ENCODE data around the gene POLR2B. TPM values are rescaled to one million over a fixed set of nuclear protein-coding genes. Genes with fewer than 3 reads are reported as not detected.

Gene POLR2B
- total RNA-seq, 1 experiment from 2014 or later: 83.8 TPM

- CTCF ChIA-PET: no interaction called here
- H3K36me3 Mint-ChIP-seq (ENCODE audit: insufficient read depth, unreplicated experiment): peaks cover 33% of the 10 kb centered on the region
Observed at GRCh38 chr4:57013543-57014120, 34.9 kb downstream of the POLR2B start.

GRCh38 chr4:57018980-57019379 is 40.3 kb downstream of the POLR2B start:
- peaks cover 29% of the 10 kb centered on the region for H3K4me1 Mint-ChIP-seq (ENCODE audit: low read depth, unreplicated experiment)
- H3K9me3 Mint-ChIP-seq (ENCODE audit: low read depth, unreplicated experiment): no peaks in the 10 kb centered on the region
- no peak overlapping the region for H3K27ac Mint-ChIP-seq (ENCODE audit: unreplicated experiment)
- no TSS peak for BruUV-seq (replicated peaks)
- CTCF ChIA-PET: no interaction called here
- no peak overlapping the region for H3K4me3 Mint-ChIP-seq (ENCODE audit: low read depth, unreplicated experiment)
- no peaks in the 10 kb centered on the region for H3K27me3 Mint-ChIP-seq (ENCODE audit: unreplicated experiment)
- TF ChIP-seq CTCF (IDR thresholded peaks at IDR 0.05; ENCODE audit: unreplicated experiment): no peak
- intact Hi-C loops (cut with micrococcal nuclease; ENCODE audit: unreplicated experiment): no loop called here
- H3K36me3 Mint-ChIP-seq (ENCODE audit: insufficient read depth, unreplicated experiment): peaks cover 46% of the 10 kb centered on the region
- no peak for DNase-seq

More at GRCh38 chr4:57013543-57014120, 34.9 kb downstream of the POLR2B start:
- Mint-ChIP-seq H3K27ac (ENCODE audit: unreplicated experiment) (no peak overlapping the region), H3K9me3 (ENCODE audit: low read depth, unreplicated experiment) (no peaks in the 10 kb centered on the region), H3K27me3 (ENCODE audit: unreplicated experiment) (no peaks in the 10 kb centered on the region), H3K4me3 (ENCODE audit: low read depth, unreplicated experiment) (no peak overlapping the region), H3K4me1 (ENCODE audit: low read depth, unreplicated experiment) (peaks cover 9% of the 10 kb centered on the region)
- no peak for DNase-seq
- TF ChIP-seq CTCF (IDR thresholded peaks at IDR 0.05; ENCODE audit: unreplicated experiment): no peak
- intact Hi-C loops (cut with micrococcal nuclease; ENCODE audit: unreplicated experiment): no loop called here
- BruUV-seq (replicated peaks): no TSS peak

- Mint-ChIP-seq H3K36me3 (ENCODE audit: insufficient read depth, unreplicated experiment) (peaks cover 50% of the 10 kb centered on the region), H3K27me3 (ENCODE audit: unreplicated experiment) (no peaks in the 10 kb centered on the region), H3K27ac (ENCODE audit: unreplicated experiment) (peak overlapping the region; percentile 47), H3K4me3 (ENCODE audit: low read depth, unreplicated experiment) (no peak overlapping the region), H3K9me3 (ENCODE audit: low read depth, unreplicated experiment) (no peaks in the 10 kb centered on the region), H3K4me1 (ENCODE audit: low read depth, unreplicated experiment) (peaks cover 29% of the 10 kb centered on the region)
- no peak for DNase-seq
- CTCF ChIA-PET: no interaction called here
- BruUV-seq (replicated peaks): no TSS peak
- TF ChIP-seq CTCF (IDR thresholded peaks at IDR 0.05; ENCODE audit: unreplicated experiment): no peak
- intact Hi-C loops (cut with micrococcal nuclease; ENCODE audit: unreplicated experiment): no loop called here
Observed at GRCh38 chr4:57020467-57021101, 41.9 kb downstream of the POLR2B start.

- CTCF ChIA-PET: no interaction called here
- Mint-ChIP-seq H3K4me1 (ENCODE audit: low read depth, unreplicated experiment) (peaks cover 26% of the 10 kb centered on the region), H3K36me3 (ENCODE audit: insufficient read depth, unreplicated experiment) (peaks cover 59% of the 10 kb centered on the region), H3K27me3 (ENCODE audit: unreplicated experiment) (no peaks in the 10 kb centered on the region), H3K4me3 (ENCODE audit: low read depth, unreplicated experiment) (no peak overlapping the region), H3K9me3 (ENCODE audit: low read depth, unreplicated experiment) (no peaks in the 10 kb centered on the region), H3K27ac (ENCODE audit: unreplicated experiment) (no peak overlapping the region)
- BruUV-seq (replicated peaks): no TSS peak
- DNase-seq: no peak
- intact Hi-C loops (cut with micrococcal nuclease; ENCODE audit: unreplicated experiment): no loop called here
- no peak for TF ChIP-seq CTCF (IDR thresholded peaks at IDR 0.05; ENCODE audit: unreplicated experiment)
Observed at GRCh38 chr4:57023104-57023503, 44.4 kb downstream of the POLR2B start.
